Mesenchymal stem cell (in vitro differentiated cells and primary cell): ENCODE measurements around the gene FSHR.

Source experiments
- DNase-seq: peaks from one replicate; pipeline ENCODE4 v3.0.0-alpha.2; 2013
- H2AFZ ChIP-seq: one replicate; pipeline ENCODE4 v1.6.1; 2013; ENCODE audit warnings: low read depth, mild to moderate bottlenecking, control low read depth, inconsistent platforms, low read length, moderate library complexity
- H2AK5ac ChIP-seq: 2 replicates; pipeline ENCODE4 v1.6.1; 2013; ENCODE audit warnings: low read length, moderate library complexity, mild to moderate bottlenecking, inconsistent platforms; ENCODE audit not compliant: severe bottlenecking
- H2BK120ac ChIP-seq: one replicate; pipeline ENCODE4 v1.6.1; 2013; ENCODE audit warnings: low read depth, mild to moderate bottlenecking, inconsistent platforms, low read length, moderate library complexity
- H2BK12ac ChIP-seq, 2 experiments: one replicate each; pipeline ENCODE4 v1.6.1; 2013; ENCODE audit warnings: inconsistent platforms in 2 of 2, low read length in 2 of 2, mild to moderate bottlenecking in 2 of 2, moderate library complexity in 2 of 2, control low read depth in 1 of 2
- H2BK15ac ChIP-seq: one replicate; pipeline ENCODE4 v1.6.1; 2013; ENCODE audit warnings: mild to moderate bottlenecking, low read depth, inconsistent platforms; ENCODE audit not compliant: poor library complexity, severe bottlenecking
- H2BK5ac ChIP-seq: 2 replicates; pipeline ENCODE4 v1.6.1; 2013; ENCODE audit warnings: low read depth, mild to moderate bottlenecking, low read length, control low read depth, inconsistent platforms; ENCODE audit not compliant: poor library complexity, severe bottlenecking
- H3K14ac ChIP-seq, 2 experiments: one replicate each; pipeline ENCODE4 v1.6.1; 2013; ENCODE audit warnings: inconsistent platforms in 2 of 2, low read length in 2 of 2, control low read depth in 1 of 2, mild to moderate bottlenecking in 1 of 2, moderate library complexity in 1 of 2
- H3K18ac ChIP-seq, 2 experiments: one replicate each; pipeline ENCODE4 v1.6.1; 2013; ENCODE audit warnings: inconsistent platforms in 2 of 2, low read length in 2 of 2, control low read depth in 1 of 2, low read depth in 1 of 2, mild to moderate bottlenecking in 1 of 2
- H3K23ac ChIP-seq, 2 experiments: one replicate each; pipeline ENCODE4 v1.6.1; 2013; ENCODE audit warnings: inconsistent platforms in 2 of 2, low read length in 2 of 2, mild to moderate bottlenecking in 2 of 2, moderate library complexity in 2 of 2, control low read depth in 1 of 2
- H3K27ac ChIP-seq: 2 replicates; pipeline ENCODE4 v1.5.1; 2013; ENCODE audit warnings: mild to moderate bottlenecking, moderate library complexity, low read length, control low read depth, inconsistent platforms; ENCODE audit not compliant: poor library complexity, severe bottlenecking
- H3K27me3 ChIP-seq, 2 experiments: 2 replicates each; pipeline versions ENCODE4 v1.6.1 to v1.7.0; 2013; ENCODE audit warnings: low read length in 2 of 2, mild to moderate bottlenecking in 2 of 2, moderate library complexity in 2 of 2, control low read depth in 1 of 2, inconsistent platforms in 1 of 2; ENCODE audit not compliant: control insufficient read depth in 1 of 2, insufficient read depth in 1 of 2
- H3K36me3 ChIP-seq, 2 experiments: 2 replicates each; pipeline versions ENCODE4 v1.6.1 to v1.7.0; 2013; ENCODE audit warnings: low read length in 2 of 2, control low read depth in 1 of 2, inconsistent platforms in 1 of 2, low read depth in 1 of 2, mild to moderate bottlenecking in 1 of 2; ENCODE audit not compliant: insufficient read depth in 2 of 2, control insufficient read depth in 1 of 2
- H3K4ac ChIP-seq, 2 experiments: one replicate each; pipeline ENCODE4 v1.6.1; 2013; ENCODE audit warnings: inconsistent platforms in 2 of 2, low read length in 2 of 2, mild to moderate bottlenecking in 2 of 2, moderate library complexity in 2 of 2, control low read depth in 1 of 2, low read depth in 1 of 2
- H3K4me1 ChIP-seq: 2 replicates; pipeline ENCODE4 v1.6.1; 2013; ENCODE audit warnings: low read depth, low read length, control low read depth; ENCODE audit not compliant: control insufficient read depth, insufficient read depth
- H3K4me2 ChIP-seq: 2 replicates; pipeline ENCODE4 v1.6.1; 2013; ENCODE audit warnings: low read length, mild to moderate bottlenecking, inconsistent platforms; ENCODE audit not compliant: poor library complexity, severe bottlenecking
- H3K4me3 ChIP-seq, 2 experiments: 2 replicates each; pipeline versions ENCODE4 v1.5.1 to v1.7.0; 2013; ENCODE audit warnings: low read length in 2 of 2, mild to moderate bottlenecking in 2 of 2, control low read depth in 1 of 2, low read depth in 1 of 2; ENCODE audit not compliant: insufficient read depth in 1 of 2
- H3K79me1 ChIP-seq: replicated peaks from 2 replicates; pipeline ENCODE4 v1.6.1; 2013; ENCODE audit warnings: mild to moderate bottlenecking, control low read depth, low read length, inconsistent platforms; ENCODE audit not compliant: poor library complexity, severe bottlenecking
- H3K9ac ChIP-seq: 2 replicates; pipeline ENCODE4 v1.7.0; 2013; ENCODE audit warnings: mild to moderate bottlenecking, low read length, moderate library complexity
- H3K9me3 ChIP-seq: 2 replicates; pipeline ENCODE4 v1.7.0; 2013; ENCODE audit warnings: mild to moderate bottlenecking, low read length; ENCODE audit not compliant: control insufficient read depth
- H4K8ac ChIP-seq: one replicate; pipeline ENCODE4 v1.6.1; 2013; ENCODE audit warnings: inconsistent platforms, mild to moderate bottlenecking, low read length, moderate library complexity
- H4K91ac ChIP-seq: one replicate; pipeline ENCODE4 v1.6.1; 2013; ENCODE audit warnings: mild to moderate bottlenecking, low read length, inconsistent platforms
- WGBS: methylation state at CpG from one replicate; pipeline ENCODE4 v1.1.7; 2013; ENCODE audit warnings: mixed read lengths; 5-methylcytosine and 5-hydroxymethylcytosine counted together

The FSHR gene

DNA sequence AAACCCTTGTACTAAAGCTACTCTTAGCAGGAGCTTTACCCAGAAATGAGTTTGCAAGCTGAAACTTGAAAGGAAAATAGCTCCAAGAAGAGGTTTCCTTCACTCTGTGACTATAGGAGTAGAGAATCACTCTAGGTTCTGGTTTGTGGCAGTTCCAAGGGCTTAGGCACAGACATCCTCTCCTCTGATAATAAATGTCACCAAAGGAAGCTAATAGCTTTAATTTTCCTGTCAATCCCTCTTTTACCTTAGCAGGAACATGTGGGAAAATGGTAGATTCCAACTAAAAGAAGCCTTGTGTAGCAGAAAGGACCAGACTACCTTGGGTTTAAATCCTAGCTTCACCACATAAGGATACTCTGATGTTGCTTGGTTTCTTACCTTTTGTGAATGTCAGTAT, 104.0 kb downstream of the FSHR start:
- H3K9ac ChIP-seq: no peak overlapping the region
- H3K27ac ChIP-seq: no peak overlapping the region
- no peak overlapping the region for H2BK15ac ChIP-seq
- no peaks in the 10 kb centered on the region for H3K79me1 ChIP-seq
- no peaks in the 10 kb centered on the region for H3K27me3 ChIP-seq
- no peak overlapping the region for H2AK5ac ChIP-seq
- no peak overlapping the region for H3K4ac ChIP-seq
- no peak overlapping the region for H4K8ac ChIP-seq
- no peak overlapping the region for H2BK120ac ChIP-seq
- H2AFZ ChIP-seq: no peak overlapping the region
- no peak for DNase-seq
- H3K4me1 ChIP-seq: no peaks in the 10 kb centered on the region
- no peak overlapping the region for H3K14ac ChIP-seq
- H3K23ac ChIP-seq: no peak overlapping the region
- H3K4me2 ChIP-seq: no peak overlapping the region
- H2BK5ac ChIP-seq: no peak overlapping the region
- H2BK12ac ChIP-seq: no peak overlapping the region
- no peak overlapping the region for H3K4me3 ChIP-seq
- no peaks in the 10 kb centered on the region for H3K36me3 ChIP-seq
- no peak overlapping the region for H4K91ac ChIP-seq
- no peak overlapping the region for H3K18ac ChIP-seq
- H3K9me3 ChIP-seq: peaks cover 11% of the 10 kb centered on the region

GRCh38 chr2:49049161-49049560, 105.2 kb downstream of the FSHR start:
- no peak overlapping the region for H3K4me3 ChIP-seq
- no peak overlapping the region for H2BK5ac ChIP-seq
- no peak overlapping the region for H3K9ac ChIP-seq
- H3K4ac ChIP-seq: no peak overlapping the region
- no peaks in the 10 kb centered on the region for H3K36me3 ChIP-seq
- peaks cover 7% of the 10 kb centered on the region for H3K9me3 ChIP-seq
- no peaks in the 10 kb centered on the region for H3K4me1 ChIP-seq
- DNase-seq: no peak
- no peak overlapping the region for H2BK12ac ChIP-seq
- H2AFZ ChIP-seq: no peak overlapping the region
- H4K8ac ChIP-seq: no peak overlapping the region
- no peak overlapping the region for H2BK15ac ChIP-seq
- H3K18ac ChIP-seq: no peak overlapping the region
- no peak overlapping the region for H3K23ac ChIP-seq
- H3K14ac ChIP-seq: no peak overlapping the region
- no peak overlapping the region for H2AK5ac ChIP-seq
- H3K4me2 ChIP-seq: no peak overlapping the region
- no peaks in the 10 kb centered on the region for H3K79me1 ChIP-seq
- no peak overlapping the region for H3K27ac ChIP-seq
- no peaks in the 10 kb centered on the region for H3K27me3 ChIP-seq
- no peak overlapping the region for H4K91ac ChIP-seq
- 61% methylated on average over 1 of the region's 1 CpG for WGBS
- H2BK120ac ChIP-seq: no peak overlapping the region

DNA sequence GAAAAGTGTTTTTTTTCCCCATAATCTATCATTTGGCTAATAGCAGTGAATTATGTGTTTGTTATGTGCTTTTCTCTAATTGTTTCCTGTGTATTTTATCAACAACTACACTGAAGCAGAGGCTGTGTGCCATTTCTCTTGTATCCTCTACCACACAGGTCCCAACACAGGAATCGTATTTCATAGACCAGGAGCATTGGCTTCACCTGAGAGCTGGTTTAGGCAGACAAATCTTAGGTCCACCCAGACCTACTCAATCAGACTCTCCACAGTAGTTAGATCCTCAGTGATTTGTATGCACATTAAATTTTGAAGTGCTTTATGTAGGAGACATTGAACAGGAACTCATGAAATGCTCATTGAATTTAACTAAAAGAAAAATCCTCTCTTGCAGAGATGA, 109.2 kb downstream of the FSHR start:
- H2AFZ ChIP-seq: no peak overlapping the region
- WGBS: 69% methylated on average over 1 of the region's 1 CpG
- H3K36me3 ChIP-seq: no peaks in the 10 kb centered on the region
- H3K4me3 ChIP-seq: no peak overlapping the region
- no peaks in the 10 kb centered on the region for H3K4me1 ChIP-seq
- H3K14ac ChIP-seq: no peak overlapping the region
- H2BK120ac ChIP-seq: no peak overlapping the region
- H2BK15ac ChIP-seq: no peak overlapping the region
- H4K8ac ChIP-seq: no peak overlapping the region
- no peak overlapping the region for H2AK5ac ChIP-seq
- H3K79me1 ChIP-seq: no peaks in the 10 kb centered on the region
- no peak overlapping the region for H2BK5ac ChIP-seq
- DNase-seq: no peak
- H3K4ac ChIP-seq: no peak overlapping the region
- H3K9me3 ChIP-seq: no peaks in the 10 kb centered on the region
- H3K18ac ChIP-seq: no peak overlapping the region
- H3K4me2 ChIP-seq: no peak overlapping the region
- no peak overlapping the region for H3K9ac ChIP-seq
- H3K27me3 ChIP-seq: no peaks in the 10 kb centered on the region
- H4K91ac ChIP-seq: no peak overlapping the region
- no peak overlapping the region for H2BK12ac ChIP-seq
- no peak overlapping the region for H3K27ac ChIP-seq
- no peak overlapping the region for H3K23ac ChIP-seq

DNA sequence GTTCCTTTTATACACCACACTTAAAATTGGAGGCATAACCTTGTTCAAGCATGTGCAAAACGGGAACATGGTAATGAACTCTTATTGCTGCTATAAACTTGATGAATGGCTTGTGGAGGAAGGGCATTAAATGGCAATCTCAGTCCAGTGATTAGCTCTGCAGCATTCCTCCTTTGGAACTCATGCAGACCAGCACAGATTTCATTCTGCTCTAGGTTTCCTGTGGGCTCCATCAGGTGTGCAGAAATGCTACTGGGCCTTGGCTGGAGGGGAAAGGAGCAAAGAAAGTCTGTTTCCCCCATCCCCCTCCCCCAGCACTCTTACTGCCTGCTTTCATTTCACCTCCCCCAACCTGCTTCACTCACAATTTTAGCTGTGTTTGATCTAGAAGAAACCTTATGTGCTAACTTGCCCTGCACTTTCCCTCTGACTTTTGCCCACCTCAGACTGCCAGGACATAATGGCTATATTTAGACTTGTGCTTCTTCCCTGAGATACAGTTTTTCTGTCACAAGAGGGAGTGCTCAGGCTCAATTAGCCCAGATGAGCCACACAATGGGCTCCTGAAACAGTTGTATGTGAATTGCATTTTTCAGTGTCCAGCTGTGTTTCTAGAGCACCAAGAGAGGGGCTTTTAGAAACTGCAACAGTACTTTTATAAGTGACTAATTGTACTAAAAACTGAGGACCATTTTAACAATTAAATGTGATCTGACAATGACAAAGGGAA, 109.8 kb downstream of the FSHR start:
- no peak overlapping the region for H2AK5ac ChIP-seq
- DNase-seq: peak; percentile 5
- H3K9ac ChIP-seq: no peak overlapping the region
- H3K36me3 ChIP-seq: no peaks in the 10 kb centered on the region
- no peak overlapping the region for H4K8ac ChIP-seq
- no peak overlapping the region for H2AFZ ChIP-seq
- no peak overlapping the region for H2BK120ac ChIP-seq
- no peak overlapping the region for H2BK15ac ChIP-seq
- no peak overlapping the region for H3K4me3 ChIP-seq
- no peak overlapping the region for H3K4me2 ChIP-seq
- no peak overlapping the region for H3K4ac ChIP-seq
- H3K4me1 ChIP-seq: no peaks in the 10 kb centered on the region
- no peak overlapping the region for H4K91ac ChIP-seq
- H2BK12ac ChIP-seq: no peak overlapping the region
- no peak overlapping the region for H2BK5ac ChIP-seq
- H3K18ac ChIP-seq: no peak overlapping the region
- 20% methylated on average over 1 of the region's 1 CpG for WGBS
- H3K9me3 ChIP-seq: no peaks in the 10 kb centered on the region
- H3K27me3 ChIP-seq: no peaks in the 10 kb centered on the region
- H3K27ac ChIP-seq: no peak overlapping the region
- H3K79me1 ChIP-seq: no peaks in the 10 kb centered on the region
- H3K14ac ChIP-seq: no peak overlapping the region
- H3K23ac ChIP-seq: no peak overlapping the region
